BLaER1 (cell line): ENCODE results near the gene PLXNA4.

ENCODE experiments used
- H3K27ac ChIP-seq: shearing (Covaris generic); formaldehyde crosslinking; 2 replicates; pipeline ENCODE4 v1.8.1; 2022
- H3K27me3 ChIP-seq: shearing (Covaris generic); formaldehyde crosslinking; 2 replicates; pipeline ENCODE4 v1.8.1; 2022
- H3K36me3 ChIP-seq: shearing (Covaris generic); formaldehyde crosslinking; 2 replicates; pipeline ENCODE4 v1.8.1; 2022
- H3K4me1 ChIP-seq: shearing (Covaris generic); formaldehyde crosslinking; 2 replicates; pipeline ENCODE4 v1.8.1; 2022
- H3K4me2 ChIP-seq: shearing (Covaris generic); formaldehyde crosslinking; 2 replicates; pipeline ENCODE4 v1.8.1; 2022
- H3K4me3 ChIP-seq: shearing (Covaris generic); formaldehyde crosslinking; 2 replicates; pipeline ENCODE4 v1.8.1; 2022
- H3K9ac ChIP-seq: shearing (Covaris generic); formaldehyde crosslinking; 2 replicates; pipeline ENCODE4 v1.8.1; 2022
- H3K9me3 ChIP-seq: shearing (Covaris generic); formaldehyde crosslinking; 2 replicates; pipeline ENCODE4 v1.8.1; 2022
- H4K20me1 ChIP-seq: shearing (Covaris generic); formaldehyde crosslinking; 2 replicates; pipeline ENCODE4 v1.8.1; 2022
- Cebpa-rat ChIP-seq: shearing (Covaris generic); IDR thresholded peaks from 2 replicates; pipeline ENCODE4 v1.8.1; 2022

The PLXNA4 gene

GRCh38 chr7:132577206-132578049 is 1.2 kb upstream of the PLXNA4 start:
- Histone ChIP-seq H3K27me3 (peaks cover 72% of the 10 kb centered on the region), H3K4me2 (peak overlapping the region; percentile 97)

GRCh38 chr7:132576721-132577085 is 433 bp upstream of the PLXNA4 start:
- Histone ChIP-seq H4K20me1 (peaks cover 57% of the 10 kb centered on the region), H3K4me1 (peaks cover 19% of the 10 kb centered on the region), H3K9me3 (no peaks in the 10 kb centered on the region), H3K4me3 (peak overlapping the region; percentile 70), H3K4me2 (peak overlapping the region; percentile 97), H3K9ac (peak overlapping the region; percentile 37; the same call in 1 of the 2 replicates), H3K27ac (no peak overlapping the region), H3K27me3 (peaks cover 75% of the 10 kb centered on the region), H3K36me3 (no peaks in the 10 kb centered on the region)
- no peak for TF ChIP-seq Cebpa-rat

More at GRCh38 chr7:132577206-132578049, 1.2 kb upstream of the PLXNA4 start:
- Histone ChIP-seq H3K9me3 (no peaks in the 10 kb centered on the region), H3K9ac (peak overlapping the region; percentile 37; the same call in 1 of the 2 replicates), H3K4me3 (peak overlapping the region; percentile 70), H3K36me3 (no peaks in the 10 kb centered on the region), H4K20me1 (peaks cover 56% of the 10 kb centered on the region), H3K27ac (no peak overlapping the region), H3K4me1 (peaks cover 15% of the 10 kb centered on the region)
- TF ChIP-seq Cebpa-rat = no peak

- TF ChIP-seq Cebpa-rat = no peak
- Histone ChIP-seq H3K27ac (no peak overlapping the region), H4K20me1 (peaks cover 57% of the 10 kb centered on the region), H3K4me2 (peak overlapping the region; percentile 97), H3K4me1 (peaks cover 20% of the 10 kb centered on the region), H3K4me3 (peak overlapping the region; percentile 70), H3K36me3 (no peaks in the 10 kb centered on the region), H3K27me3 (peaks cover 75% of the 10 kb centered on the region), H3K9me3 (no peaks in the 10 kb centered on the region), H3K9ac (no peak overlapping the region)
Measured at GRCh38 chr7:132575419-132575981, 770 bp downstream of the PLXNA4 start.

GRCh38 chr7:132574223-132574622 is 2.0 kb downstream of the PLXNA4 start:
- no peak overlapping the region for H3K9ac ChIP-seq
- no peak overlapping the region for H3K4me2 ChIP-seq
- H3K36me3 ChIP-seq = no peaks in the 10 kb centered on the region
- H3K27me3 ChIP-seq = peaks cover 71% of the 10 kb centered on the region
- no peak overlapping the region for H3K27ac ChIP-seq
- H3K4me1 ChIP-seq = peaks cover 20% of the 10 kb centered on the region
- no peaks in the 10 kb centered on the region for H3K9me3 ChIP-seq
- H4K20me1 ChIP-seq = peaks cover 57% of the 10 kb centered on the region
- no peak overlapping the region for H3K4me3 ChIP-seq
- no peak for TF ChIP-seq Cebpa-rat

GRCh38 chr7:132573251-132573955 is 2.9 kb downstream of the PLXNA4 start:
- no peak overlapping the region for H3K9ac ChIP-seq
- no peak overlapping the region for H3K4me2 ChIP-seq
- TF ChIP-seq Cebpa-rat = no peak
- H3K36me3 ChIP-seq = no peaks in the 10 kb centered on the region
- H3K27me3 ChIP-seq = peaks cover 63% of the 10 kb centered on the region
- no peak overlapping the region for H3K4me3 ChIP-seq
- no peak overlapping the region for H3K27ac ChIP-seq
- H4K20me1 ChIP-seq = peaks cover 56% of the 10 kb centered on the region
- H3K4me1 ChIP-seq = peaks cover 20% of the 10 kb centered on the region
- H3K9me3 ChIP-seq = no peaks in the 10 kb centered on the region

GRCh38 chr7:132572526-132572925 is 3.7 kb downstream of the PLXNA4 start:
- H4K20me1 ChIP-seq = peaks cover 48% of the 10 kb centered on the region
- no peaks in the 10 kb centered on the region for H3K36me3 ChIP-seq
- TF ChIP-seq Cebpa-rat = no peak
- H3K4me1 ChIP-seq = peaks cover 20% of the 10 kb centered on the region
- H3K27me3 ChIP-seq = peaks cover 54% of the 10 kb centered on the region
- H3K4me2 ChIP-seq = no peak overlapping the region
- no peak overlapping the region for H3K9ac ChIP-seq
- no peaks in the 10 kb centered on the region for H3K9me3 ChIP-seq
- no peak overlapping the region for H3K27ac ChIP-seq
- H3K4me3 ChIP-seq = no peak overlapping the region

- Histone ChIP-seq H3K27ac (no peak overlapping the region), H4K20me1 (peaks cover 47% of the 10 kb centered on the region), H3K4me2 (peak overlapping the region; percentile 6; the same call in 1 of the 2 replicates), H3K9ac (no peak overlapping the region), H3K4me3 (no peak overlapping the region), H3K27me3 (peaks cover 48% of the 10 kb centered on the region), H3K36me3 (no peaks in the 10 kb centered on the region), H3K4me1 (peaks cover 20% of the 10 kb centered on the region), H3K9me3 (no peaks in the 10 kb centered on the region)
- TF ChIP-seq Cebpa-rat = no peak
Measured at GRCh38 chr7:132571970-132572369, 4.3 kb downstream of the PLXNA4 start.

- H3K9me3 ChIP-seq = no peaks in the 10 kb centered on the region
- H3K27me3 ChIP-seq = peaks cover 34% of the 10 kb centered on the region
- no peak overlapping the region for H3K9ac ChIP-seq
- H3K36me3 ChIP-seq = no peaks in the 10 kb centered on the region
- H3K4me2 ChIP-seq = 0 out of 2 replicates have a peak overlapping the region, but pooled peaks have one; percentile 10
- H4K20me1 ChIP-seq = peaks cover 28% of the 10 kb centered on the region; the same call in 1 of the 2 replicates
- no peak overlapping the region for H3K27ac ChIP-seq
- TF ChIP-seq Cebpa-rat = no peak
- H3K4me3 ChIP-seq = no peak overlapping the region
- peaks cover 5% of the 10 kb centered on the region; the same call in 1 of the 2 replicates for H3K4me1 ChIP-seq
Measured at GRCh38 chr7:132569884-132570614, 6.2 kb downstream of the PLXNA4 start.

- Histone ChIP-seq H3K9me3 (no peaks in the 10 kb centered on the region), H4K20me1 (peaks cover 17% of the 10 kb centered on the region; the same call in 1 of the 2 replicates), H3K9ac (no peak overlapping the region), H3K4me3 (no peak overlapping the region), H3K36me3 (no peaks in the 10 kb centered on the region), H3K4me2 (no peak overlapping the region), H3K27ac (no peak overlapping the region), H3K27me3 (peaks cover 34% of the 10 kb centered on the region), H3K4me1 (peaks cover 5% of the 10 kb centered on the region; the same call in 1 of the 2 replicates)
- no peak for TF ChIP-seq Cebpa-rat
Measured at GRCh38 chr7:132568962-132569361, 7.3 kb downstream of the PLXNA4 start.
